WTC11 (cell line): ENCODE data around the gene MTX1. TPM values are rescaled to one million over a fixed set of nuclear protein-coding genes. Genes with fewer than 3 reads are reported as not detected.

Source experiments
- CREM ChIP-seq: sonication (generic); formaldehyde crosslinking; IDR thresholded peaks from 2 replicates; pipeline ENCODE4 v1.8.1; 2022; ENCODE audit warnings: mild to moderate bottlenecking, missing genetic modification reagents, moderate library complexity
- EMX1 ChIP-seq: fragments of 250-450 bp; sonication (Bioruptor Pico); IDR thresholded peaks from 2 replicates; pipeline ENCODE4 v1.8.0; 2021; ENCODE audit warnings: mild to moderate bottlenecking
- ESRRA ChIP-seq: sonication (generic); formaldehyde crosslinking; IDR thresholded peaks from 2 replicates; pipeline ENCODE4 v1.8.1; 2022; ENCODE audit warnings: mild to moderate bottlenecking, missing genetic modification reagents, borderline replicate concordance
- FOXK1 ChIP-seq: sonication (generic); formaldehyde crosslinking; IDR thresholded peaks from 2 replicates; pipeline ENCODE4 v1.8.0; 2022; ENCODE audit warnings: mild to moderate bottlenecking, moderate library complexity, missing genetic modification reagents
- GRHL2 ChIP-seq: fragments of 250-450 bp; sonication (Bioruptor Pico); IDR thresholded peaks from 2 replicates; pipeline ENCODE4 v1.8.0; 2022; ENCODE audit warnings: mild to moderate bottlenecking, moderate library complexity; ENCODE audit not compliant: insufficient replicate concordance, severe bottlenecking
- HMGA2 ChIP-seq: fragments of 250-450 bp; sonication (Bioruptor Pico); IDR thresholded peaks from 2 replicates; pipeline ENCODE4 v1.4.0; 2021; ENCODE audit warnings: mild to moderate bottlenecking, moderate library complexity
- IRF2 ChIP-seq: sonication (generic); formaldehyde crosslinking; IDR thresholded peaks from 2 replicates; pipeline ENCODE4 v1.8.0; 2022; ENCODE audit warnings: low read depth, missing genetic modification reagents, borderline replicate concordance
- MYBL2 ChIP-seq: sonication (generic); formaldehyde crosslinking; IDR thresholded peaks from 2 replicates; pipeline ENCODE4 v1.8.1; 2023; ENCODE audit warnings: mild to moderate bottlenecking, moderate library complexity, missing genetic modification reagents
- NFE2L1 ChIP-seq: sonication (generic); formaldehyde crosslinking; IDR thresholded peaks from 2 replicates; pipeline ENCODE4 v1.8.1; 2023; ENCODE audit warnings: missing genetic modification reagents
- SMAD3 ChIP-seq: sonication (generic); formaldehyde crosslinking; IDR thresholded peaks from 2 replicates; pipeline ENCODE4 v1.8.0; 2022; ENCODE audit warnings: missing genetic modification reagents, mild to moderate bottlenecking, borderline replicate concordance
- SMAD4 ChIP-seq: sonication (generic); formaldehyde crosslinking; IDR thresholded peaks from 2 replicates; pipeline ENCODE4 v1.8.0; 2022; ENCODE audit warnings: mild to moderate bottlenecking, missing genetic modification reagents
- ZNF138 ChIP-seq: sonication (generic); formaldehyde crosslinking; conservative IDR thresholded peaks from 2 replicates; pipeline ENCODE4 v1.8.1; 2022; ENCODE audit warnings: mild to moderate bottlenecking, moderate library complexity, missing genetic modification reagents
- ZNF219 ChIP-seq: sonication (generic); formaldehyde crosslinking; IDR thresholded peaks from 2 replicates; pipeline ENCODE4 v1.8.0; 2023; ENCODE audit warnings: missing genetic modification reagents, mild to moderate bottlenecking, borderline replicate concordance
- ZNF263 ChIP-seq: sonication (generic); formaldehyde crosslinking; IDR thresholded peaks from 2 replicates; pipeline ENCODE4 v1.8.1; 2022; ENCODE audit warnings: low read depth, mild to moderate bottlenecking, moderate library complexity, missing genetic modification reagents
- ZNF317 ChIP-seq: sonication (generic); formaldehyde crosslinking; IDR thresholded peaks from 2 replicates; pipeline ENCODE4 v1.8.1; 2023; ENCODE audit warnings: low read depth, mild to moderate bottlenecking, moderate library complexity, missing genetic modification reagents, borderline replicate concordance
- total RNA-seq: library from RNA; stranded (reverse); gene quantifications from 3 replicates; pipeline ENCODE4 v1.2.3, GENCODE V29; 2021
- TF ChIP-seq, protein P1 (sequence below): sonication (generic); formaldehyde crosslinking; IDR thresholded peaks from 2 replicates; pipeline ENCODE4 v1.8.1; 2023; ENCODE audit warnings: mild to moderate bottlenecking, missing genetic modification reagents, moderate library complexity
- TF ChIP-seq, protein P2 (sequence below): sonication (generic); formaldehyde crosslinking; IDR thresholded peaks from 2 replicates; pipeline ENCODE4 v1.8.1; 2023; ENCODE audit warnings: mild to moderate bottlenecking, missing genetic modification reagents, moderate library complexity
- TF ChIP-seq, protein P3 (sequence below): sonication (generic); formaldehyde crosslinking; IDR thresholded peaks from 2 replicates; pipeline ENCODE4 v1.8.0; 2022; ENCODE audit warnings: mild to moderate bottlenecking, missing genetic modification reagents
- TF ChIP-seq, protein P4 (sequence below): fragments of 250-450 bp; sonication (Bioruptor Pico); IDR thresholded peaks from 2 replicates; pipeline ENCODE4 v1.9.0; 2021; ENCODE audit warnings: mild to moderate bottlenecking
- TF ChIP-seq, protein P5 (sequence below): fragments of 250-450 bp; sonication (Bioruptor Pico); IDR thresholded peaks from 2 replicates; pipeline ENCODE4 v2.1.2; 2022; ENCODE audit warnings: mild to moderate bottlenecking, moderate library complexity
- TF ChIP-seq, protein P6 (sequence below): sonication (generic); formaldehyde crosslinking; IDR thresholded peaks from 2 replicates; pipeline ENCODE4 v1.8.1; 2022; ENCODE audit warnings: low read depth, mild to moderate bottlenecking, moderate library complexity, missing genetic modification reagents, borderline replicate concordance

MTX1 gene
- total RNA-seq, 1 experiment from 2014 or later = 62.8 TPM

DNA sequence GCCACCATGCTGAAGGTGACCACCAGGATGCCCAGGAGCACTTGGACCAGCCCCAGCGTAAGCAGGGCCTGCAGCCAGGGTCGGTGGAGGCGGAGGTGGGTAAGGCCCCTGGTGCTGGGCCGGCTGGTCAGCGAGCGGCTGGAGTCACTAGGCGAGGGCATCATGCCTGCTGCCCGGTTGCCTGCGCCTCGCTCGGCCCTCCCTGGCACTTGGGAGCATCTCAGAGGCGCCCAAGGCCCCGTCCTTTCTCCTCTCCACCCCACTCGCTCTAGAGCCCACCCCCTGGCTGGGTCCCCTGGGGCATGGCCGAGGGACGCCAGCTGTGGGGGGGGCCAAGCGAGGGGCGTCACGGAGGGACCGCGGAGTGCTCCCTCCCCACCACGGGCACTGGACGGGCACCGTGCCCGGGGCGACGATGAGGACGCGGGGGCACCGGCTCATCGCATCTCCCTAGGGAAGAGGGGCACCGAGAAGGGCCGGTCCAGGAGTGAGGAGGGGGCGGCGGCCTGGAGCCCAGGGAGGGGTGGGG lies 46.3 kb downstream of the MTX1 start (continued):
- TF ChIP-seq EMX1 (CRISPR knock-in tag) (no peak), FOXK1 (CRISPR knock-in tag) (0 out of 2 replicates have a peak, but pooled peaks have one; percentile 4), ZNF219 (CRISPR knock-in tag) (no peak), ESRRA (no peak), MYBL2 (no peak; the same call in 1 of the 2 replicates), SMAD4 (no peak), ZNF263 (CRISPR knock-in tag) (peak; percentile 55; the same call in 1 of the 2 replicates), CREM (CRISPR knock-in tag) (no peak), HMGA2 (CRISPR knock-in tag) (no peak), NFE2L1 (CRISPR knock-in tag) (no peak), ZNF317 (CRISPR knock-in tag) (no peak), ZNF138 (CRISPR knock-in tag) (no peak), SMAD3 (CRISPR knock-in tag) (no peak), IRF2 (CRISPR knock-in tag) (no peak), GRHL2 (CRISPR knock-in tag) (no peak)
- TF ChIP-seq, protein P1, sequence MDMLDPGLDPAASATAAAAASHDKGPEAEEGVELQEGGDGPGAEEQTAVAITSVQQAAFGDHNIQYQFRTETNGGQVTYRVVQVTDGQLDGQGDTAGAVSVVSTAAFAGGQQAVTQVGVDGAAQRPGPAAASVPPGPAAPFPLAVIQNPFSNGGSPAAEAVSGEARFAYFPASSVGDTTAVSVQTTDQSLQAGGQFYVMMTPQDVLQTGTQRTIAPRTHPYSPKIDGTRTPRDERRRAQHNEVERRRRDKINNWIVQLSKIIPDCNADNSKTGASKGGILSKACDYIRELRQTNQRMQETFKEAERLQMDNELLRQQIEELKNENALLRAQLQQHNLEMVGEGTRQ (CRISPR knock-in tag) = no peak
- TF ChIP-seq, protein P2, sequence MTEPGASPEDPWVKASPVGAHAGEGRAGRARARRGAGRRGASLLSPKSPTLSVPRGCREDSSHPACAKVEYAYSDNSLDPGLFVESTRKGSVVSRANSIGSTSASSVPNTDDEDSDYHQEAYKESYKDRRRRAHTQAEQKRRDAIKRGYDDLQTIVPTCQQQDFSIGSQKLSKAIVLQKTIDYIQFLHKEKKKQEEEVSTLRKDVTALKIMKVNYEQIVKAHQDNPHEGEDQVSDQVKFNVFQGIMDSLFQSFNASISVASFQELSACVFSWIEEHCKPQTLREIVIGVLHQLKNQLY = no peak
- TF ChIP-seq, protein P3, sequence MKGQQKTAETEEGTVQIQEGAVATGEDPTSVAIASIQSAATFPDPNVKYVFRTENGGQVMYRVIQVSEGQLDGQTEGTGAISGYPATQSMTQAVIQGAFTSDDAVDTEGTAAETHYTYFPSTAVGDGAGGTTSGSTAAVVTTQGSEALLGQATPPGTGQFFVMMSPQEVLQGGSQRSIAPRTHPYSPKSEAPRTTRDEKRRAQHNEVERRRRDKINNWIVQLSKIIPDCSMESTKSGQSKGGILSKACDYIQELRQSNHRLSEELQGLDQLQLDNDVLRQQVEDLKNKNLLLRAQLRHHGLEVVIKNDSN = no peak
- TF ChIP-seq, protein P4, sequence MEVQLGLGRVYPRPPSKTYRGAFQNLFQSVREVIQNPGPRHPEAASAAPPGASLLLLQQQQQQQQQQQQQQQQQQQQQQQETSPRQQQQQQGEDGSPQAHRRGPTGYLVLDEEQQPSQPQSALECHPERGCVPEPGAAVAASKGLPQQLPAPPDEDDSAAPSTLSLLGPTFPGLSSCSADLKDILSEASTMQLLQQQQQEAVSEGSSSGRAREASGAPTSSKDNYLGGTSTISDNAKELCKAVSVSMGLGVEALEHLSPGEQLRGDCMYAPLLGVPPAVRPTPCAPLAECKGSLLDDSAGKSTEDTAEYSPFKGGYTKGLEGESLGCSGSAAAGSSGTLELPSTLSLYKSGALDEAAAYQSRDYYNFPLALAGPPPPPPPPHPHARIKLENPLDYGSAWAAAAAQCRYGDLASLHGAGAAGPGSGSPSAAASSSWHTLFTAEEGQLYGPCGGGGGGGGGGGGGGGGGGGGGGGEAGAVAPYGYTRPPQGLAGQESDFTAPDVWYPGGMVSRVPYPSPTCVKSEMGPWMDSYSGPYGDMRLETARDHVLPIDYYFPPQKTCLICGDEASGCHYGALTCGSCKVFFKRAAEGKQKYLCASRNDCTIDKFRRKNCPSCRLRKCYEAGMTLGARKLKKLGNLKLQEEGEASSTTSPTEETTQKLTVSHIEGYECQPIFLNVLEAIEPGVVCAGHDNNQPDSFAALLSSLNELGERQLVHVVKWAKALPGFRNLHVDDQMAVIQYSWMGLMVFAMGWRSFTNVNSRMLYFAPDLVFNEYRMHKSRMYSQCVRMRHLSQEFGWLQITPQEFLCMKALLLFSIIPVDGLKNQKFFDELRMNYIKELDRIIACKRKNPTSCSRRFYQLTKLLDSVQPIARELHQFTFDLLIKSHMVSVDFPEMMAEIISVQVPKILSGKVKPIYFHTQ = no peak
- TF ChIP-seq, protein P5, sequence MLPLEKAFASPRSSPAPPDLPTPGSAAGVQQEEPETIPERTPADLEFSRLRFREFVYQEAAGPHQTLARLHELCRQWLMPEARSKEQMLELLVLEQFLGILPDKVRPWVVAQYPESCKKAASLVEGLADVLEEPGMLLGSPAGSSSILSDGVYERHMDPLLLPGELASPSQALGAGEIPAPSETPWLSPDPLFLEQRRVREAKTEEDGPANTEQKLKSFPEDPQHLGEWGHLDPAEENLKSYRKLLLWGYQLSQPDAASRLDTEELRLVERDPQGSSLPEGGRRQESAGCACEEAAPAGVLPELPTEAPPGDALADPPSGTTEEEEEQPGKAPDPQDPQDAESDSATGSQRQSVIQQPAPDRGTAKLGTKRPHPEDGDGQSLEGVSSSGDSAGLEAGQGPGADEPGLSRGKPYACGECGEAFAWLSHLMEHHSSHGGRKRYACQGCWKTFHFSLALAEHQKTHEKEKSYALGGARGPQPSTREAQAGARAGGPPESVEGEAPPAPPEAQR (CRISPR knock-in tag) = no peak
- TF ChIP-seq, protein P6, sequence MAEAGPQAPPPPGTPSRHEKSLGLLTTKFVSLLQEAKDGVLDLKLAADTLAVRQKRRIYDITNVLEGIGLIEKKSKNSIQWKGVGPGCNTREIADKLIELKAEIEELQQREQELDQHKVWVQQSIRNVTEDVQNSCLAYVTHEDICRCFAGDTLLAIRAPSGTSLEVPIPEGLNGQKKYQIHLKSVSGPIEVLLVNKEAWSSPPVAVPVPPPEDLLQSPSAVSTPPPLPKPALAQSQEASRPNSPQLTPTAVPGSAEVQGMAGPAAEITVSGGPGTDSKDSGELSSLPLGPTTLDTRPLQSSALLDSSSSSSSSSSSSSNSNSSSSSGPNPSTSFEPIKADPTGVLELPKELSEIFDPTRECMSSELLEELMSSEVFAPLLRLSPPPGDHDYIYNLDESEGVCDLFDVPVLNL (CRISPR knock-in tag) = no peak
